ENCODE results near the gene TMPRSS13. TPM values are rescaled to one million over a fixed set of nuclear protein-coding genes. Genes with fewer than 3 reads are reported as not detected.
A peak's percentile ranks its signal among the peaks of the same experiment; 100 is the strongest.

Gene TMPRSS13
- total RNA-seq, 1 experiment from 2014 or later = not detected

- DNase-seq (ENCODE audit: low read depth) = no peak
Measured at GRCh38 chr11:117913736-117914397, 15.3 kb downstream of the TMPRSS13 start.

- DNase-seq (ENCODE audit: low read depth) = no peak
Measured at GRCh38 chr11:117912497-117912896, 16.7 kb downstream of the TMPRSS13 start.

GRCh38 chr11:117911694-117912093 is 17.5 kb downstream of the TMPRSS13 start:
- no peak for DNase-seq (ENCODE audit: low read depth)

- DNase-seq (ENCODE audit: low read depth) = no peak
Measured at GRCh38 chr11:117910941-117911655, 18.1 kb downstream of the TMPRSS13 start.

GRCh38 chr11:117910525-117910924 is 18.7 kb downstream of the TMPRSS13 start:
- DNase-seq (ENCODE audit: low read depth) = no peak

GRCh38 chr11:117909611-117910382 is 19.4 kb downstream of the TMPRSS13 start:
- DNase-seq (ENCODE audit: low read depth) = no peak

GRCh38 chr11:117908959-117909610 is 20.1 kb downstream of the TMPRSS13 start:
- no peak for DNase-seq (ENCODE audit: low read depth)

- DNase-seq (ENCODE audit: low read depth) = no peak
Measured at GRCh38 chr11:117908109-117908895, 20.9 kb downstream of the TMPRSS13 start.

GRCh38 chr11:117907276-117908108 is 21.7 kb downstream of the TMPRSS13 start:
- peak; percentile 88 for DNase-seq (ENCODE audit: low read depth)

GRCh38 chr11:117906710-117907109 is 22.5 kb downstream of the TMPRSS13 start:
- no peak for DNase-seq (ENCODE audit: low read depth)

GRCh38 chr11:117906126-117906525 is 23.1 kb downstream of the TMPRSS13 start:
- DNase-seq (ENCODE audit: low read depth) = no peak

- DNase-seq (ENCODE audit: low read depth) = no peak
Measured at GRCh38 chr11:117905524-117905923, 23.7 kb downstream of the TMPRSS13 start.

- no peak for DNase-seq (ENCODE audit: low read depth)
Measured at GRCh38 chr11:117903505-117904382, 25.5 kb downstream of the TMPRSS13 start.

- no peak for DNase-seq (ENCODE audit: low read depth)
Measured at GRCh38 chr11:117902001-117902845, 27.0 kb downstream of the TMPRSS13 start.

GRCh38 chr11:117901601-117902000 is 27.6 kb downstream of the TMPRSS13 start:
- DNase-seq (ENCODE audit: low read depth) = no peak

- DNase-seq (ENCODE audit: low read depth) = no peak
Measured at GRCh38 chr11:117900720-117901440, 28.3 kb downstream of the TMPRSS13 start.

GRCh38 chr11:117900121-117900648 is 29.0 kb downstream of the TMPRSS13 start:
- DNase-seq (ENCODE audit: low read depth) = no peak

Data from M059J (cell line).